Testis (tissue), 2 donors: Measurements from ENCODE around the gene NNMT.

Experiments used
- POLR2A ChIP-seq: fragments of 450-650 bp; IDR thresholded peaks from one replicate; pipeline ENCODE4 v1.6.1; 2017; ENCODE audit warnings: antibody characterized with exemption, mild to moderate bottlenecking, moderate library complexity
- TF ChIP-seq, protein P1 (sequence below), 3 experiments: fragments of 450-650 bp in 2 of 3; fragments of 200-600 bp in 1 of 3; sonication (generic) in 1 of 3; IDR thresholded peaks; one replicate each; pipeline ENCODE4 v1.5.1; 2016 to 2019; ENCODE audit warnings: antibody characterized with exemption in 3 of 3, mild to moderate bottlenecking in 2 of 3, moderate library complexity in 1 of 3

DNA sequence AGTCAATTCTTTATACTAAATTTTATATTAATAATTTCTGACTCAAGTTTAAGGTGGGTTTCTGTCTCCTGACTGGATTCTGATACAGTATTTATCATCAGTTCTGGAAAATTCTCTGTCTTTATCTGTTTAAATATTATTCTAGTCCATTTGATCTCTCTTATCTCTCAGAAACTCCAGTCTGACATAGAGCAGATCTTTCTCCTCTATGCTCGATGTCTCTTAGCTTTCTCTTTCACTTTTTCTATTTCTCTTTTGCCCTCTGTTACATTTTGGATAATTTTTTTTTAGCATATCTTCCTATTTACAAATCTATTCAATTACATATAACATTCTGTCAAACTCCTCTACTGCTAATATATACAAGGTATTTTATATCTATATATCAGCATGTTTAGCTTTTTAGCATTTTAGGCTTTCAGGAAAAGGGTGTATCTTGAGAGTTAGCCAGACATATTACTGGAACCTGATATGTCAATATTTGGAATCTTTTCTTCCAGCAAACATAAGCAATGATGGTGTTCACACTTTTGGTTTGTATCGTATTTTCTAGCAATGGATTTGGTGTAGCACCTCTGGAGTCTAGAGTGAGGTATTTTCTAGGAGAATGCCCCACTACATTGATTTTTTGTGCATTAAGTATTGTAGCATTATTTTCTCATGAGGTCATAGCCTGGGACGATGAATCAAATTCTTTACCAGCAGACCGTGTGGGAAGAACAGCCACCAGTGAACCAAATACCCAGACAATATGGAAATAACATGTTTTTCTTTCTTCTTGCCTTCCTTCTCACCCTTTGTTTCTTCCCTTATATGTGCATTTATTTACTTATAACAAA lies 4.1 kb upstream of the NNMT start:
- TF ChIP-seq, protein P1, sequence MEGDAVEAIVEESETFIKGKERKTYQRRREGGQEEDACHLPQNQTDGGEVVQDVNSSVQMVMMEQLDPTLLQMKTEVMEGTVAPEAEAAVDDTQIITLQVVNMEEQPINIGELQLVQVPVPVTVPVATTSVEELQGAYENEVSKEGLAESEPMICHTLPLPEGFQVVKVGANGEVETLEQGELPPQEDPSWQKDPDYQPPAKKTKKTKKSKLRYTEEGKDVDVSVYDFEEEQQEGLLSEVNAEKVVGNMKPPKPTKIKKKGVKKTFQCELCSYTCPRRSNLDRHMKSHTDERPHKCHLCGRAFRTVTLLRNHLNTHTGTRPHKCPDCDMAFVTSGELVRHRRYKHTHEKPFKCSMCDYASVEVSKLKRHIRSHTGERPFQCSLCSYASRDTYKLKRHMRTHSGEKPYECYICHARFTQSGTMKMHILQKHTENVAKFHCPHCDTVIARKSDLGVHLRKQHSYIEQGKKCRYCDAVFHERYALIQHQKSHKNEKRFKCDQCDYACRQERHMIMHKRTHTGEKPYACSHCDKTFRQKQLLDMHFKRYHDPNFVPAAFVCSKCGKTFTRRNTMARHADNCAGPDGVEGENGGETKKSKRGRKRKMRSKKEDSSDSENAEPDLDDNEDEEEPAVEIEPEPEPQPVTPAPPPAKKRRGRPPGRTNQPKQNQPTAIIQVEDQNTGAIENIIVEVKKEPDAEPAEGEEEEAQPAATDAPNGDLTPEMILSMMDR (IDR thresholded peaks at IDR 0.05): no peak
- no peak for TF ChIP-seq POLR2A
